ENCODE results near the gene RBM34.

RBM34 gene

GRCh38 chr1:235136111-235136510 is 24.9 kb downstream of the RBM34 start:
- TF ChIP-seq POLR2A (IDR thresholded peaks at IDR 0.05; ENCODE audit: low read length) (no peak), GATA1 (IDR thresholded peaks at IDR 0.05; ENCODE audit: low read depth, low read length) (no peak)
- no peak for DNase-seq

- TF ChIP-seq GATA1 (IDR thresholded peaks at IDR 0.05; ENCODE audit: low read depth, low read length) = no peak
- no peak for TF ChIP-seq POLR2A (IDR thresholded peaks at IDR 0.05; ENCODE audit: low read length)
- no peak for DNase-seq
These were observed 26.9 kb downstream of the RBM34 start for GRCh38 chr1:235134171-235134570.

GRCh38 chr1:235133086-235133485 is 28.0 kb downstream of the RBM34 start:
- DNase-seq = no peak
- TF ChIP-seq POLR2A (IDR thresholded peaks at IDR 0.05; ENCODE audit: low read length) (no peak), GATA1 (IDR thresholded peaks at IDR 0.05; ENCODE audit: low read depth, low read length) (no peak)

- no peak for DNase-seq
- TF ChIP-seq GATA1 (IDR thresholded peaks at IDR 0.05; ENCODE audit: low read depth, low read length) = no peak
- no peak for TF ChIP-seq POLR2A (IDR thresholded peaks at IDR 0.05; ENCODE audit: low read length)
These were observed 29.1 kb downstream of the RBM34 start for GRCh38 chr1:235131961-235132360.

GRCh38 chr1:235130766-235131270 is 30.2 kb downstream of the RBM34 start:
- no peak for TF ChIP-seq GATA1 (IDR thresholded peaks at IDR 0.05; ENCODE audit: low read depth, low read length)
- TF ChIP-seq POLR2A (IDR thresholded peaks at IDR 0.05; ENCODE audit: low read length) = no peak
- no peak for DNase-seq

GRCh38 chr1:235129774-235130570 is 31.1 kb downstream of the RBM34 start:
- no peak for DNase-seq
- TF ChIP-seq POLR2A (IDR thresholded peaks at IDR 0.05; ENCODE audit: low read length) (no peak), GATA1 (IDR thresholded peaks at IDR 0.05; ENCODE audit: low read depth, low read length) (no peak)

- no peak for TF ChIP-seq GATA1 (IDR thresholded peaks at IDR 0.05; ENCODE audit: low read depth, low read length)
- TF ChIP-seq POLR2A (IDR thresholded peaks at IDR 0.05; ENCODE audit: low read length) = peak; percentile 93
- DNase-seq = peak; percentile 98 to 99
These were observed 32.4 kb downstream of the RBM34 start, which contains the start of gene TOMM20 for GRCh38 chr1:235128456-235129328. TSS of gene TOMM20 (minus strand) at chr1:235128837. CDS start at chr1:235128715, 122 bp downstream.

- no peak for TF ChIP-seq GATA1 (IDR thresholded peaks at IDR 0.05; ENCODE audit: low read depth, low read length)
- no peak for TF ChIP-seq POLR2A (IDR thresholded peaks at IDR 0.05; ENCODE audit: low read length)
- DNase-seq = peak; percentile 57 to 64
These were observed 33.2 kb downstream of the RBM34 start for GRCh38 chr1:235127732-235128455.

GRCh38 chr1:235127203-235127602 is 33.8 kb downstream of the RBM34 start:
- TF ChIP-seq POLR2A (IDR thresholded peaks at IDR 0.05; ENCODE audit: low read length) (no peak), GATA1 (IDR thresholded peaks at IDR 0.05; ENCODE audit: low read depth, low read length) (no peak)
- peak; percentile 37 to 55 for DNase-seq

GRCh38 chr1:235124665-235125064 is 36.4 kb downstream of the RBM34 start:
- TF ChIP-seq POLR2A (IDR thresholded peaks at IDR 0.05; ENCODE audit: low read length) (no peak), GATA1 (IDR thresholded peaks at IDR 0.05; ENCODE audit: low read depth, low read length) (no peak)
- DNase-seq = no peak

- no peak for DNase-seq
- TF ChIP-seq GATA1 (IDR thresholded peaks at IDR 0.05; ENCODE audit: low read depth, low read length) = no peak
- no peak for TF ChIP-seq POLR2A (IDR thresholded peaks at IDR 0.05; ENCODE audit: low read length)
These were observed 36.9 kb downstream of the RBM34 start for GRCh38 chr1:235124111-235124510.

GRCh38 chr1:235122348-235122747 is 38.7 kb downstream of the RBM34 start:
- DNase-seq = no peak
- no peak for TF ChIP-seq POLR2A (IDR thresholded peaks at IDR 0.05; ENCODE audit: low read length)
- TF ChIP-seq GATA1 (IDR thresholded peaks at IDR 0.05; ENCODE audit: low read depth, low read length) = no peak

- DNase-seq = peak; percentile 41 to 60
- TF ChIP-seq GATA1 (IDR thresholded peaks at IDR 0.05; ENCODE audit: low read depth, low read length) (no peak), POLR2A (IDR thresholded peaks at IDR 0.05; ENCODE audit: low read length) (no peak)
These were observed 47.7 kb downstream of the RBM34 start for GRCh38 chr1:235113183-235113917.
